Measurements from ENCODE around the gene TXK.

- TF ChIP-seq RAD21 (IDR thresholded peaks at IDR 0.05; ENCODE audit: low read depth) (no peak), CEBPB (IDR thresholded peaks at IDR 0.05; ENCODE audit: low read depth) (no peak), CTCF (IDR thresholded peaks at IDR 0.05 in 2 of 3, conservative IDR thresholded peaks at IDR 0.05 in 1 of 3; ENCODE audit: borderline replicate concordance in 1 of 3, insufficient read depth in 1 of 3, low read depth in 2 of 3, low read length in 2 of 3) (no peak), YY1 (IDR thresholded peaks at IDR 0.05; ENCODE audit: extremely low read depth, insufficient replicate concordance, low read depth, low read length) (no peak), POLR2A (IDR thresholded peaks at IDR 0.05; ENCODE audit: borderline replicate concordance, extremely low read depth, insufficient read depth, insufficient read length) (no peak), EZH2phosphoT487 (IDR thresholded peaks at IDR 0.05; ENCODE audit: borderline replicate concordance) (no peak), REST (IDR thresholded peaks at IDR 0.05; ENCODE audit: low read depth) (no peak), SIN3A (IDR thresholded peaks at IDR 0.05; ENCODE audit: low read depth) (no peak), ZNF274 (IDR thresholded peaks at IDR 0.05; ENCODE audit: low read depth, low read length) (no peak)
Observed at GRCh38 chr4:48082956-48083355, 51.1 kb downstream of the TXK start.

All from HCT116 (cell line).